ENCODE results near the gene CMTM8. TPM values are rescaled to one million over a fixed set of nuclear protein-coding genes. Genes with fewer than 3 reads are reported as not detected.

The CMTM8 gene
- total RNA-seq, 2 donors from 2014 or later, result 5.8 to 11.6 TPM

DNA sequence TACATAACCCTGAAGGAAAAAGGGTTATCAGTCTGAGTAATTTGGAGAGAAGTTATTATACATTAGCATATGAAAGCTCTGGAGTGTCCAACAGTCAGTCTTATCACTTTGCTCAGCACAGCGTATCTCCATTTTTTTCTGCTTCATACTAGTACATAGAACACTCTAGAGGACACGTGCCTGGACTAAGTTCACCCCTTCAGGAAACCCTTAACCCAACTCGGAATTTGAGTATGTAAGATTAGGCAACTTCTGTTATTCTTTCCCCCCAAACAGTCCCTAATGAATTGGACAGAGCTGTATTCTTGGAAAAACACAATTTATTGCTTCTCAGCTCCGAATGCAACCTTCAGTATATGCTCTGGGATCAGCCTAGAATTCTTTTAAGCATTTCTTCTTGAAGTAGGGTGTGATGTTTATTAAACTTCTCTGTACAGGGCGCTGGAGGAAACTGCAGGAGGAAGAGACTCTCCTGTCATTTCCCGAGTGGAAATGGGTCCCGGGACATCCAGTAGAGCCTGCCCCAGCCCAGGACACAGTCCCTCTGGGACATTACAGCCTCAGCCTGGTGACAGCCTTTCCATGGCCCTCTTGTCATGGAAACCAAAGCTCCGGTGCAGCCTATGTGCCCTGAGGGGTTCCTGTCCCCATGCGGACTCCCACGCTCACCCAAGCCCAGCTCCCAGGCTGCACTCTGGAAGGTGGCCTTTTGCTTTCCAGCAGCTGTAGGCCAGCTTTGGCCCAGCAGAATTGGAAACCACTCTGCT is 37.3 kb upstream of the CMTM8 start:
- Histone ChIP-seq H3K9me3 (ENCODE audit: control insufficient read depth, low read length) (no peaks in the 10 kb centered on the region), H3K4me1 (ENCODE audit: control insufficient read depth, insufficient read depth, low read length) (no peaks in the 10 kb centered on the region), H3K27ac (ENCODE audit: low read depth, low read length) (no peak overlapping the region), H3K36me3 (ENCODE audit: control insufficient read depth, insufficient read depth, low read length) (no peaks in the 10 kb centered on the region), H3K4me3 (ENCODE audit: low read length) (no peak overlapping the region), H3K27me3 (ENCODE audit: control insufficient read depth, insufficient read depth, low read length, poor library complexity, severe bottlenecking) (no peaks in the 10 kb centered on the region), H3K9ac (ENCODE audit: extremely low read depth, low read length, poor library complexity, severe bottlenecking) (no peak overlapping the region)
- no peak overlapping the region for H3K4me3 Mint-ChIP-seq
- no peaks in the 10 kb centered on the region for H3K9me3 Mint-ChIP-seq
- TF ChIP-seq, protein P1, sequence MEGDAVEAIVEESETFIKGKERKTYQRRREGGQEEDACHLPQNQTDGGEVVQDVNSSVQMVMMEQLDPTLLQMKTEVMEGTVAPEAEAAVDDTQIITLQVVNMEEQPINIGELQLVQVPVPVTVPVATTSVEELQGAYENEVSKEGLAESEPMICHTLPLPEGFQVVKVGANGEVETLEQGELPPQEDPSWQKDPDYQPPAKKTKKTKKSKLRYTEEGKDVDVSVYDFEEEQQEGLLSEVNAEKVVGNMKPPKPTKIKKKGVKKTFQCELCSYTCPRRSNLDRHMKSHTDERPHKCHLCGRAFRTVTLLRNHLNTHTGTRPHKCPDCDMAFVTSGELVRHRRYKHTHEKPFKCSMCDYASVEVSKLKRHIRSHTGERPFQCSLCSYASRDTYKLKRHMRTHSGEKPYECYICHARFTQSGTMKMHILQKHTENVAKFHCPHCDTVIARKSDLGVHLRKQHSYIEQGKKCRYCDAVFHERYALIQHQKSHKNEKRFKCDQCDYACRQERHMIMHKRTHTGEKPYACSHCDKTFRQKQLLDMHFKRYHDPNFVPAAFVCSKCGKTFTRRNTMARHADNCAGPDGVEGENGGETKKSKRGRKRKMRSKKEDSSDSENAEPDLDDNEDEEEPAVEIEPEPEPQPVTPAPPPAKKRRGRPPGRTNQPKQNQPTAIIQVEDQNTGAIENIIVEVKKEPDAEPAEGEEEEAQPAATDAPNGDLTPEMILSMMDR (conservative IDR thresholded peaks at IDR 0.05), result no peak
- H3K27ac Mint-ChIP-seq, result no peak overlapping the region
- H3K27me3 Mint-ChIP-seq (ENCODE audit: insufficient read depth), result peaks cover 3% of the 10 kb centered on the region
- H3K36me3 Mint-ChIP-seq (ENCODE audit: low read depth), result no peaks in the 10 kb centered on the region
- H3K4me1 Mint-ChIP-seq, result peaks cover 2% of the 10 kb centered on the region
- WGBS, 2 experiments (ENCODE audit: insufficient coverage in 1 of 2, insufficient read length in 1 of 2), result 91 to 97% methylated on average over 6 to 10 of the region's 10 CpGs
- DNase-seq, result no peak

DNA sequence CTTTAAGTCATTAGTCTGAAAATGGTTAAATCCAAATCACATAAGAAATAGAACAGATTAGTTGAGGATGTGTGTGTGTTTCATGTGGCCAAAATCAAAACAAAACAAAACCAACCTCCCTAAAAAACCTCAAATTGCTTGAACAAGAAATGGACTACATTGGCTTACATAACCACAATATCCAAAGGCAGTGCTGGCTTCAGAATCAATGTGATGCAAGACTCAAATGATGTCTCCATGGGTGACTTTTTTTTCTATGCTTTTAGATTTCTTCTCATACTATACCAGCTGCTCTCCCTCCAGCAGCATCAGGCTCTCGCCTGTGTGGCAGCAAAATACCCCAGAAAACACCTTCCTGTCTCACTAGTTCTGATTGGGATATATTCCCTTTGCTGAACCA is 36.0 kb upstream of the CMTM8 start:
- Histone ChIP-seq H3K27ac (ENCODE audit: low read depth, low read length) (no peak overlapping the region), H3K4me1 (ENCODE audit: control insufficient read depth, insufficient read depth, low read length) (no peaks in the 10 kb centered on the region), H3K9ac (ENCODE audit: extremely low read depth, low read length, poor library complexity, severe bottlenecking) (no peak overlapping the region), H3K36me3 (ENCODE audit: control insufficient read depth, insufficient read depth, low read length) (no peaks in the 10 kb centered on the region), H3K4me3 (ENCODE audit: low read length) (no peak overlapping the region), H3K27me3 (ENCODE audit: control insufficient read depth, insufficient read depth, low read length, poor library complexity, severe bottlenecking) (no peaks in the 10 kb centered on the region), H3K9me3 (ENCODE audit: control insufficient read depth, low read length) (no peaks in the 10 kb centered on the region)
- no peak for DNase-seq
- Mint-ChIP-seq H3K27ac (no peak overlapping the region), H3K4me3 (no peak overlapping the region), H3K4me1 (peaks cover 9% of the 10 kb centered on the region), H3K27me3 (ENCODE audit: insufficient read depth) (peaks cover 3% of the 10 kb centered on the region), H3K9me3 (no peaks in the 10 kb centered on the region), H3K36me3 (ENCODE audit: low read depth) (no peaks in the 10 kb centered on the region)
- 95 to 100% methylated on average over 1 of the region's 1 CpG for WGBS, 2 experiments (ENCODE audit: insufficient coverage in 1 of 2, insufficient read length in 1 of 2)
- TF ChIP-seq, protein P1 (conservative IDR thresholded peaks at IDR 0.05), result no peak

DNA sequence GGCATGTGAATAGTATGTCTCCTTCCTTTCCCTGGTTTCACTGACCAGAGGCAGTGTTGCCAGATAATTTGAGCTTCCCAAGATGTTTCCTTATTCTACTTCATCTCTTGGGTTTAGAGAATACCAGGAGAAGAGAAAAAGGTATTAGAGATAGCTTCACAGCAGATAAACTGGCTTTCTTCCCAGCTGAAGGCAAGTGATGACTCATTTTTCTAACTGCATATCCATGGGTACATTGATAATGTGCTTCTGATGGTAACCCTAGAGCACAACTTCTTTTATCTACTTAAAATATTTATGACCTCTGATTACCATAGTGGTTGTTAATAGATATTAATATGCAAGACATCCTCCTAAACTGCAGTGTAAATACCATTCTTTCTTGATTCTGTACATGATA is 34.6 kb upstream of the CMTM8 start:
- DNase-seq, result no peak
- Mint-ChIP-seq H3K4me1 (peaks cover 9% of the 10 kb centered on the region), H3K36me3 (ENCODE audit: low read depth) (no peaks in the 10 kb centered on the region), H3K27me3 (ENCODE audit: insufficient read depth) (peaks cover 3% of the 10 kb centered on the region), H3K9me3 (no peaks in the 10 kb centered on the region), H3K27ac (no peak overlapping the region), H3K4me3 (no peak overlapping the region)
- no peak overlapping the region for H3K4me3 ChIP-seq (ENCODE audit: low read length)
- H3K4me1 ChIP-seq (ENCODE audit: control insufficient read depth, insufficient read depth, low read length), result no peaks in the 10 kb centered on the region
- no peaks in the 10 kb centered on the region for H3K36me3 ChIP-seq (ENCODE audit: control insufficient read depth, insufficient read depth, low read length)
- no peak overlapping the region for H3K9ac ChIP-seq (ENCODE audit: extremely low read depth, low read length, poor library complexity, severe bottlenecking)
- H3K9me3 ChIP-seq (ENCODE audit: control insufficient read depth, low read length), result no peaks in the 10 kb centered on the region
- no peak overlapping the region for H3K27ac ChIP-seq (ENCODE audit: low read depth, low read length)
- TF ChIP-seq, protein P1 (conservative IDR thresholded peaks at IDR 0.05), result no peak
- no peaks in the 10 kb centered on the region for H3K27me3 ChIP-seq (ENCODE audit: control insufficient read depth, insufficient read depth, low read length, poor library complexity, severe bottlenecking)
